IMR-90 (cell line): ENCODE results near the gene B3GNT9. TPM values are rescaled to one million over a fixed set of nuclear protein-coding genes. Genes with fewer than 3 reads are reported as not detected.

ENCODE experiments used
- ATAC-seq: fragments of 200-7000 bp; cut with Tn5 transposase; 2 replicates; pipeline ENCODE4 v1.9.1; 2020; ENCODE audit warnings: low read depth, mild to moderate bottlenecking, moderate library complexity
- BruUV-seq: library from RNA; stranded (reverse); fragments of 400-500 nt; replicated peaks from 2 replicates; lab custom pipeline; 2021; lab: Mats Ljungman, UMichigan
- CTCF ChIA-PET: fragments of 300-600 bp; formaldehyde crosslinking; extraction: SDS; loops from one replicate; lab custom pipeline; 2021; ENCODE audit warnings: antibody characterized with exemption; lab: Yijun Ruan, JAX
- POLR2A ChIA-PET: fragments of 300-600 bp; sonication (Branson Sonifier 250); formaldehyde crosslinking; loops from one replicate; lab custom pipeline; 2022; ENCODE audit warnings: antibody characterized with exemption; ENCODE audit not compliant: unreplicated experiment; lab: Charles Lee
- DNase-seq: peaks from one replicate; pipeline ENCODE4 v3.0.0; 2013
- H2AFZ ChIP-seq: replicated peaks from 2 replicates; pipeline ENCODE3; 2013; ENCODE audit warnings: low read length, mild to moderate bottlenecking; ENCODE audit not compliant: poor library complexity
- H2AK5ac ChIP-seq: 2 replicates; pipeline ENCODE4 v1.6.1; 2013; ENCODE audit warnings: low read depth, low read length, inconsistent platforms
- H2AK9ac ChIP-seq: replicated peaks from 2 replicates; pipeline ENCODE3; 2013; ENCODE audit warnings: mild to moderate bottlenecking, low read depth, low read length, moderate library complexity; ENCODE audit not compliant: poor library complexity
- H2BK120ac ChIP-seq: 2 replicates; pipeline ENCODE4 v1.6.1; 2013; ENCODE audit warnings: low read depth, low read length, inconsistent platforms
- H2BK15ac ChIP-seq: 3 replicates; pipeline ENCODE4 v1.6.1; 2013; ENCODE audit warnings: low read depth, low read length, inconsistent platforms
- H2BK20ac ChIP-seq: 2 replicates; pipeline ENCODE4 v1.6.1; 2013; ENCODE audit warnings: low read depth, mild to moderate bottlenecking, inconsistent platforms, low read length, moderate library complexity
- H2BK5ac ChIP-seq: 2 replicates; pipeline ENCODE4 v1.6.1; 2013; ENCODE audit warnings: mild to moderate bottlenecking, low read depth, low read length, inconsistent platforms; ENCODE audit not compliant: poor library complexity, severe bottlenecking
- H3K14ac ChIP-seq: replicated peaks from 2 replicates; pipeline ENCODE4 v1.6.1; 2013; ENCODE audit warnings: low read depth, low read length, inconsistent platforms
- H3K18ac ChIP-seq: 2 replicates; pipeline ENCODE4 v1.6.1; 2013; ENCODE audit warnings: low read depth, low read length, control low read depth
- H3K23ac ChIP-seq: 2 replicates; pipeline ENCODE4 v1.6.1; 2013; ENCODE audit warnings: low read depth, low read length, inconsistent platforms
- H3K27ac ChIP-seq: 2 replicates; pipeline ENCODE4 v1.5.1; 2013; ENCODE audit warnings: mild to moderate bottlenecking, control low read depth, low read length; ENCODE audit not compliant: insufficient read depth
- H3K27me3 ChIP-seq: 2 replicates; pipeline ENCODE4 v1.6.1; 2013; ENCODE audit warnings: low read length; ENCODE audit not compliant: control insufficient read depth, insufficient read depth
- H3K36me3 ChIP-seq: 2 replicates; pipeline ENCODE4 v1.6.1; 2013; ENCODE audit warnings: low read length, mixed read lengths; ENCODE audit not compliant: control insufficient read depth, insufficient read depth
- H3K4ac ChIP-seq: 2 replicates; pipeline ENCODE4 v1.6.1; 2013; ENCODE audit warnings: low read depth, low read length, inconsistent platforms
- H3K4me1 ChIP-seq: 2 replicates; pipeline ENCODE4 v1.6.1; 2013; ENCODE audit warnings: low read length, mixed read lengths; ENCODE audit not compliant: control insufficient read depth, insufficient read depth
- H3K4me2 ChIP-seq: 2 replicates; pipeline ENCODE4 v1.6.1; 2013; ENCODE audit warnings: low read depth, mild to moderate bottlenecking, control low read depth, low read length, moderate library complexity
- H3K4me3 ChIP-seq: 2 replicates; pipeline ENCODE4 v1.5.1; 2013; ENCODE audit warnings: low read depth, mild to moderate bottlenecking, control low read depth, low read length, moderate library complexity; ENCODE audit not compliant: insufficient read depth
- H3K56ac ChIP-seq: 2 replicates; pipeline ENCODE4 v1.6.1; 2013; ENCODE audit warnings: low read length, inconsistent platforms; ENCODE audit not compliant: insufficient read depth; ENCODE audit errors: extremely low read depth
- H3K79me1 ChIP-seq, 2 experiments: 2 replicates each; pipeline ENCODE4 v1.6.1; 2013; ENCODE audit warnings: low read length in 2 of 2, inconsistent platforms in 1 of 2, low read depth in 1 of 2
- H3K9ac ChIP-seq: 2 replicates; pipeline ENCODE4 v1.6.1; 2013; ENCODE audit warnings: low read depth, low read length, control low read depth
- H3K9me1 ChIP-seq: 2 replicates; pipeline ENCODE4 v1.6.1; 2013; ENCODE audit warnings: low read length, inconsistent platforms; ENCODE audit not compliant: insufficient read depth
- H3K9me3 ChIP-seq: 2 replicates; pipeline ENCODE4 v1.6.1; 2013; ENCODE audit warnings: low read length; ENCODE audit not compliant: control insufficient read depth, insufficient read depth
- H4K20me1 ChIP-seq: 2 replicates; pipeline ENCODE4 v1.6.1; 2013; ENCODE audit warnings: low read length, inconsistent platforms; ENCODE audit not compliant: insufficient read depth
- H4K5ac ChIP-seq: 2 replicates; pipeline ENCODE4 v1.6.1; 2013; ENCODE audit warnings: mild to moderate bottlenecking, low read depth, low read length, control low read depth
- H4K8ac ChIP-seq, 2 experiments: 2 replicates each; pipeline ENCODE4 v1.6.1; 2013; ENCODE audit warnings: low read depth in 2 of 2, low read length in 2 of 2, control low read depth in 1 of 2, inconsistent platforms in 1 of 2
- H4K91ac ChIP-seq: 2 replicates; pipeline ENCODE4 v1.6.1; 2013; ENCODE audit warnings: low read depth, low read length, inconsistent platforms; ENCODE audit not compliant: insufficient read depth
- BHLHE40 ChIP-seq: fragments of 150-350 bp; IDR thresholded peaks from 2 replicates; pipeline ENCODE4 v1.6.1; 2016; ENCODE audit warnings: mild to moderate bottlenecking, low read depth, low read length
- CEBPB ChIP-seq: IDR thresholded peaks from 2 replicates; pipeline ENCODE4 v1.6.1; 2012; ENCODE audit warnings: low read depth, low read length, improper control_type of control experiment
- FOS ChIP-seq: fragments of 150-350 bp; IDR thresholded peaks from 2 replicates; pipeline ENCODE4 v1.6.1; 2016; ENCODE audit warnings: low read depth, low read length
- MAFK ChIP-seq: IDR thresholded peaks from 2 replicates; pipeline ENCODE4 v1.6.1; 2012; ENCODE audit warnings: low read depth, low read length, improper control_type of control experiment
- MXI1 ChIP-seq: IDR thresholded peaks from 2 replicates; pipeline ENCODE4 v1.6.1; 2012; ENCODE audit warnings: low read depth, mild to moderate bottlenecking, low read length, moderate library complexity, borderline replicate concordance
- NFE2L2 ChIP-seq: fragments of 150-350 bp; IDR thresholded peaks from 2 replicates; pipeline ENCODE4 v1.6.1; 2016; ENCODE audit warnings: low read depth, mild to moderate bottlenecking, low read length
- POLR2A ChIP-seq: IDR thresholded peaks from 2 replicates; pipeline ENCODE4 v1.6.1; 2012; ENCODE audit warnings: mild to moderate bottlenecking, low read depth, low read length
- RAD21 ChIP-seq: IDR thresholded peaks from 2 replicates; pipeline ENCODE4 v1.6.1; 2012; ENCODE audit warnings: low read length, improper control_type of control experiment
- RCOR1 ChIP-seq: IDR thresholded peaks from 2 replicates; pipeline ENCODE4 v1.6.1; 2012; ENCODE audit warnings: mild to moderate bottlenecking, low read length, improper control_type of control experiment; ENCODE audit not compliant: insufficient replicate concordance
- RFX5 ChIP-seq: IDR thresholded peaks from 2 replicates; pipeline ENCODE4 v1.8.0; 2012; ENCODE audit warnings: low read depth, mild to moderate bottlenecking, low read length, moderate library complexity
- SMC3 ChIP-seq: fragments of 150-350 bp; IDR thresholded peaks from 2 replicates; pipeline ENCODE4 v1.6.1; 2016; ENCODE audit warnings: low read depth, mild to moderate bottlenecking, antibody characterized with exemption, low read length, moderate library complexity
- WGBS, 2 experiments: methylation state at CpG; one replicate each; pipeline versions ENCODE4 v1.1.5 to v1.1.7; 2013; ENCODE audit warnings: missing lambda C conversion rate in 2 of 2; ENCODE audit not compliant: insufficient read length in 1 of 2; ENCODE audit errors: extremely low coverage in 2 of 2; 5-methylcytosine and 5-hydroxymethylcytosine counted together
- dilution Hi-C: fragments of 300-500 bp; cut with HindIII; formaldehyde crosslinking; loops from one replicate; pipeline ENCODE4 v1.14.3; 2018; ENCODE audit warnings: low sequenced_read_pairs; ENCODE audit not compliant: unreplicated experiment
- in situ Hi-C: fragments of 300-500 bp; cut with MboI; formaldehyde crosslinking; loops from 3 replicates; pipeline ENCODE4 v1.14.3; 2019; ENCODE audit warnings: low sequenced_read_pairs, inconsistent platforms, mixed read lengths
- intact Hi-C: fragments of 100-400 bp; cut with micrococcal nuclease; formaldehyde crosslinking; loops from 2 replicates; pipeline ENCODE4 v1.10.0; 2022
- polyA plus RNA-seq, 3 experiments: library from polyadenylated mRNA; depleted of rRNA; stranded (reverse); fragments of >200 nt; gene quantifications; 2 replicates each; pipeline ENCODE4 v1.2.3, GENCODE V29; 2012; ENCODE audit warnings: low replicate concordance in 1 of 3
- total RNA-seq: library from RNA; depleted of rRNA; stranded (reverse); fragments of >200 nt; gene quantifications from 2 replicates; pipeline ENCODE4 v1.2.3, GENCODE V29; 2012
- TF ChIP-seq, protein P1 (sequence below): fragments of 150-350 bp; IDR thresholded peaks from 2 replicates; pipeline ENCODE4 v1.6.1; 2016; ENCODE audit warnings: low read depth, mild to moderate bottlenecking, low read length, moderate library complexity, borderline replicate concordance
- TF ChIP-seq, protein P2 (sequence below): conservative IDR thresholded peaks from 2 replicates; pipeline ENCODE4 v1.5.1; 2012; ENCODE audit warnings: mild to moderate bottlenecking, low read depth, low read length, improper control_type of control experiment

Gene B3GNT9
- total and polyA plus RNA-seq, 2 of the 4 experiments (the other 2 are of a cell fraction): 5.0 to 12.0 TPM

GRCh38 chr16:67183627-67184452 lies 33.0 kb upstream of the B3GNT9 start, which contains the start of gene MATCAP1 (continued):
- TF ChIP-seq RAD21 (no peak; the same call in 1 of the 2 replicates), RCOR1 (no peak), NFE2L2 (no peak)

- no peaks in the 10 kb centered on the region for H3K27me3 ChIP-seq
- in situ Hi-C loops (no loop called here), intact Hi-C loops (loop anchor here (10.0 kb wide), 1 partner anchor 168 kb away; no protein-coding TSS in a partner anchor), dilution Hi-C loops (no loop called here)
- peaks cover 13% of the 10 kb centered on the region for H3K4me1 ChIP-seq
- H4K5ac ChIP-seq: no peak overlapping the region
- peak overlapping the region; percentile 97 for H2AFZ ChIP-seq
- ChIA-PET POLR2A (no interaction called here), CTCF (no interaction called here)
- no peaks in the 10 kb centered on the region; the same call in 1 of the 2 replicates for H3K36me3 ChIP-seq
- DNase-seq (no peak), ATAC-seq (no peak)
- peak overlapping the region; percentile 2 for H2BK5ac ChIP-seq
- H4K20me1 ChIP-seq: peaks cover 24% of the 10 kb centered on the region
- peak overlapping the region; percentile 88 for H3K14ac ChIP-seq
- no TSS peak for BruUV-seq
- no peak overlapping the region for H3K18ac ChIP-seq
- peak overlapping the region; percentile 11; the same call in 1 of the 2 replicates for H3K9ac ChIP-seq
- H3K4ac ChIP-seq: peak overlapping the region; percentile 72
- peak overlapping the region; percentile 46; the same call in 1 of the 2 replicates for H4K91ac ChIP-seq
- peak overlapping the region; percentile 63 for H3K4me2 ChIP-seq
- no peak for TF ChIP-seq RFX5
- no peak for TF ChIP-seq NFE2L2
- TF ChIP-seq, protein P1, sequence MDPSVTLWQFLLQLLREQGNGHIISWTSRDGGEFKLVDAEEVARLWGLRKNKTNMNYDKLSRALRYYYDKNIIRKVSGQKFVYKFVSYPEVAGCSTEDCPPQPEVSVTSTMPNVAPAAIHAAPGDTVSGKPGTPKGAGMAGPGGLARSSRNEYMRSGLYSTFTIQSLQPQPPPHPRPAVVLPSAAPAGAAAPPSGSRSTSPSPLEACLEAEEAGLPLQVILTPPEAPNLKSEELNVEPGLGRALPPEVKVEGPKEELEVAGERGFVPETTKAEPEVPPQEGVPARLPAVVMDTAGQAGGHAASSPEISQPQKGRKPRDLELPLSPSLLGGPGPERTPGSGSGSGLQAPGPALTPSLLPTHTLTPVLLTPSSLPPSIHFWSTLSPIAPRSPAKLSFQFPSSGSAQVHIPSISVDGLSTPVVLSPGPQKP: no peak
- TF ChIP-seq MAFK: no peak
- TF ChIP-seq, protein P2, sequence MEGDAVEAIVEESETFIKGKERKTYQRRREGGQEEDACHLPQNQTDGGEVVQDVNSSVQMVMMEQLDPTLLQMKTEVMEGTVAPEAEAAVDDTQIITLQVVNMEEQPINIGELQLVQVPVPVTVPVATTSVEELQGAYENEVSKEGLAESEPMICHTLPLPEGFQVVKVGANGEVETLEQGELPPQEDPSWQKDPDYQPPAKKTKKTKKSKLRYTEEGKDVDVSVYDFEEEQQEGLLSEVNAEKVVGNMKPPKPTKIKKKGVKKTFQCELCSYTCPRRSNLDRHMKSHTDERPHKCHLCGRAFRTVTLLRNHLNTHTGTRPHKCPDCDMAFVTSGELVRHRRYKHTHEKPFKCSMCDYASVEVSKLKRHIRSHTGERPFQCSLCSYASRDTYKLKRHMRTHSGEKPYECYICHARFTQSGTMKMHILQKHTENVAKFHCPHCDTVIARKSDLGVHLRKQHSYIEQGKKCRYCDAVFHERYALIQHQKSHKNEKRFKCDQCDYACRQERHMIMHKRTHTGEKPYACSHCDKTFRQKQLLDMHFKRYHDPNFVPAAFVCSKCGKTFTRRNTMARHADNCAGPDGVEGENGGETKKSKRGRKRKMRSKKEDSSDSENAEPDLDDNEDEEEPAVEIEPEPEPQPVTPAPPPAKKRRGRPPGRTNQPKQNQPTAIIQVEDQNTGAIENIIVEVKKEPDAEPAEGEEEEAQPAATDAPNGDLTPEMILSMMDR: no peak
- no peak for TF ChIP-seq RAD21
- TF ChIP-seq RCOR1: no peak
- no peak for TF ChIP-seq MXI1
- no peak for TF ChIP-seq SMC3
- TF ChIP-seq BHLHE40: no peak
- TF ChIP-seq FOS: no peak
- TF ChIP-seq POLR2A: no peak
- no peak for TF ChIP-seq CEBPB
- H2AK5ac ChIP-seq: peak overlapping the region; percentile 11; the same call in 1 of the 2 replicates
- peak overlapping the region; percentile 7; the same call in 1 of the 2 replicates for H3K27ac ChIP-seq
- 0% methylated on average over 2 of the region's 11 CpGs; no CpG with 5 or more reads in 1 of the 2 experiments for WGBS, 2 experiments
- no peak overlapping the region for H2BK20ac ChIP-seq
- H3K4me3 ChIP-seq: peak overlapping the region; percentile 62
- H2BK15ac ChIP-seq: peak overlapping the region; percentile 3; the same call in 1 of the 3 replicates
- H3K9me3 ChIP-seq: no peaks in the 10 kb centered on the region
- peaks cover 19 to 35% of the 10 kb centered on the region in 2 experiments for H3K79me1 ChIP-seq
- H2AK9ac ChIP-seq: peak overlapping the region; percentile 68
- peak overlapping the region; percentile 5; the same call in 1 of the 2 replicates for H3K56ac ChIP-seq
- H3K23ac ChIP-seq: peak overlapping the region; percentile 66; the same call in 1 of the 2 replicates
- peak overlapping the region; percentile 36 to 78 for H4K8ac ChIP-seq
- H3K9me1 ChIP-seq: peaks cover 13% of the 10 kb centered on the region
- peak overlapping the region; percentile 28 for H2BK120ac ChIP-seq
Observed at GRCh38 chr16:67183284-67183626, 32.5 kb upstream of the B3GNT9 start.
